K562 (cell line): ENCODE data around the gene SLC27A6. TPM values are rescaled to one million over a fixed set of nuclear protein-coding genes. Genes with fewer than 3 reads are reported as not detected.
"Not testable (repeated sequence)": the region's sequence is repeated elsewhere in the genome, so short reads cannot be mapped to it uniquely, and the experiment has no call there.

Experiments
- ATAC-seq: fragments of 200-7000 bp; cut with Tn5 transposase; 3 replicates; pipeline ENCODE4 v1.9.1; 2020; ENCODE audit warnings: moderate library complexity
- BruUV-seq: library from RNA; stranded (reverse); fragments of 400-500 nt; replicated peaks from 2 replicates; lab custom pipeline; 2021; lab: Mats Ljungman, UMichigan
- CTCF ChIA-PET: fragments of 300-600 bp; formaldehyde crosslinking; extraction: SDS; loops from one replicate; lab custom pipeline; 2021; ENCODE audit warnings: low intra/inter-chr PET ratio; lab: Yijun Ruan, JAX
- POLR2A ChIA-PET: fragments of 300-600, 350-650 bp; sonication (Branson Sonifier 250); formaldehyde crosslinking; extraction: SDS; loops from one replicate; lab custom pipeline; 2021; ENCODE audit warnings: antibody characterized with exemption, inconsistent platforms; lab: Yijun Ruan, JAX
- DNase-seq, 4 experiments: peaks; one replicate each; pipeline versions ENCODE4 v3.0.0 to v3.0.0-alpha.2; 2011 to 2018; ENCODE audit warnings: low spot score in 3 of 4, mixed read lengths in 3 of 4; ENCODE audit errors: extremely low read depth in 1 of 4
- FAIRE-seq: peaks from 2 replicates; lab custom pipeline; 2011; peaks lifted over from hg19 to GRCh38; lab: Jason Lieb, UNC
- H2AFZ ChIP-seq: 2 replicates; pipeline ENCODE4 v1.6.0; 2011; ENCODE audit warnings: low read depth, low read length, control low read depth, inconsistent platforms
- H3K27ac ChIP-seq: fragments of 200-600 bp; 3 replicates; pipeline ENCODE4 v1.8.0; 2011; ENCODE audit warnings: low read depth, mild to moderate bottlenecking, control low read depth, inconsistent platforms, low read length, moderate library complexity, mixed read lengths; ENCODE audit errors: extremely low read depth
- H3K27me3 ChIP-seq, 2 experiments: fragments of 300-600 bp in 1 of 2; 2 replicates in 1 of 2; 3 replicates in 1 of 2; pipeline versions ENCODE4 v1.6.0 to v1.8.0; 2011; ENCODE audit warnings: inconsistent platforms in 2 of 2, low read length in 2 of 2, mild to moderate bottlenecking in 1 of 2, mixed read lengths in 1 of 2, moderate library complexity in 1 of 2; ENCODE audit not compliant: control insufficient read depth in 2 of 2, insufficient read depth in 2 of 2
- H3K36me3 ChIP-seq: fragments of 300-600 bp; 3 replicates; pipeline ENCODE4 v1.8.0; 2011; ENCODE audit warnings: mild to moderate bottlenecking, low read length, inconsistent platforms; ENCODE audit not compliant: control insufficient read depth, insufficient read depth
- H3K4me1 ChIP-seq, 2 experiments: fragments of 200-600 bp in 1 of 2; replicated peaks in 1 of 2; 2 replicates in 1 of 2; 3 replicates in 1 of 2; pipeline versions ENCODE4 v1.5.1 to v1.8.0; 2011; ENCODE audit warnings: inconsistent platforms in 2 of 2, low read length in 2 of 2, mild to moderate bottlenecking in 1 of 2, mixed read lengths in 1 of 2, moderate library complexity in 1 of 2; ENCODE audit not compliant: control insufficient read depth in 2 of 2, insufficient read depth in 2 of 2
- H3K4me2 ChIP-seq: 2 replicates; pipeline ENCODE4 v1.6.1; 2011; ENCODE audit warnings: low read length, control low read depth, inconsistent platforms, mixed read lengths; ENCODE audit not compliant: insufficient read depth
- H3K4me3 ChIP-seq: fragments of 200-600 bp; sonication (generic), shearing (Covaris generic); 2 replicates; pipeline ENCODE4 v1.5.1; 2016; ENCODE audit warnings: control low read depth, inconsistent platforms
- H3K79me2 ChIP-seq: fragments of 200-600 bp; 3 replicates; pipeline ENCODE4 v1.8.0; 2011; ENCODE audit warnings: low read length, inconsistent platforms; ENCODE audit not compliant: control insufficient read depth, insufficient read depth
- H3K9ac ChIP-seq, 2 experiments: 2 replicates each; pipeline versions ENCODE4 v1.6.0 to v1.6.1; 2011; ENCODE audit warnings: low read depth in 2 of 2, low read length in 2 of 2, control low read depth in 1 of 2, inconsistent platforms in 1 of 2, mild to moderate bottlenecking in 1 of 2, mixed read lengths in 1 of 2; ENCODE audit not compliant: insufficient read depth in 1 of 2
- H3K9me1 ChIP-seq: one replicate; pipeline ENCODE4 v1.6.0; 2011; ENCODE audit warnings: inconsistent platforms, mild to moderate bottlenecking, low read length, moderate library complexity; ENCODE audit not compliant: control insufficient read depth, insufficient read depth
- H3K9me3 ChIP-seq: replicated peaks from 2 replicates; pipeline ENCODE4 v1.5.1; 2011; ENCODE audit warnings: low read depth, low read length, inconsistent platforms; ENCODE audit not compliant: control insufficient read depth, insufficient read depth
- H4K20me1 ChIP-seq: replicated peaks from 2 replicates; pipeline ENCODE4 v1.6.1; 2011; ENCODE audit warnings: low read length, inconsistent platforms, mixed read lengths; ENCODE audit not compliant: control insufficient read depth, insufficient read depth
- HCFC1 ChIP-seq: IDR thresholded peaks from 2 replicates; pipeline ENCODE4 v1.6.1; 2012; ENCODE audit warnings: low read depth, low read length, improper control_type of control experiment
- MAFG ChIP-seq: fragments of 450-650 bp; conservative IDR thresholded peaks from 2 replicates; pipeline ENCODE4 v1.6.1; 2016; ENCODE audit warnings: missing genetic modification characterization, missing compliant biosample characterization
- NFIC ChIP-seq: fragments of 450-650 bp; IDR thresholded peaks from 2 replicates; pipeline ENCODE4 v1.6.1; 2017; ENCODE audit warnings: mild to moderate bottlenecking, inconsistent platforms
- WGBS: fragments of 100-300 bp; shearing (Covaris generic); methylation state at CpG from one replicate; pipeline ENCODE4 v1.1.6; 2016; ENCODE audit warnings: low coverage, mixed read lengths; ENCODE audit not compliant: insufficient coverage; ENCODE audit errors: missing lambda C conversion rate; 5-methylcytosine and 5-hydroxymethylcytosine counted together
- in situ Hi-C: fragments of 300-500 bp; cut with MboI; formaldehyde crosslinking; loops from 4 replicates; pipeline ENCODE4 v1.15.0; 2018; ENCODE audit warnings: inconsistent platforms, mixed read lengths
- intact Hi-C: fragments of 100-400 bp; cut with micrococcal nuclease; formaldehyde crosslinking; loops from 2 replicates; pipeline ENCODE4 v1.14.2; 2022
- polyA plus RNA-seq, 8 experiments: library from polyadenylated mRNA; depleted of rRNA in 4 of 8; stranded (reverse) in 5 of 8; unstranded in 3 of 8; fragments of >200 nt; fragmentation: Nextera tagmentation in 2 of 8; fragmentation: Illumina TruSeq in 1 of 8; extraction: Ambion mirVana in 2 of 8; extraction: Trizol in 1 of 8; gene quantifications; 2 replicates each; pipeline versions ENCODE4 v1.2.1 to v1.2.3, GENCODE V29; 2011 to 2014; ENCODE audit warnings: inconsistent platforms in 1 of 8, missing spikeins in 1 of 8
- total RNA-seq, 7 experiments: library from RNA; depleted of rRNA in 6 of 7; stranded (reverse); fragments of >200 nt in 6 of 7; fragmentation: Illumina TruSeq in 2 of 7; extraction: Trizol in 2 of 7; gene quantifications; 2 replicates each; pipeline versions ENCODE4 v1.2.1 to v1.2.3, GENCODE V29; 2011 to 2021; ENCODE audit warnings: low replicate concordance in 1 of 7

Gene SLC27A6
- total and polyA plus RNA-seq, 9 of the 15 experiments (the other 6 are each of a cell fraction or from before 2014, with no cell fraction given), result 0.56 to 1.9 (median 1.2) TPM

DNA sequence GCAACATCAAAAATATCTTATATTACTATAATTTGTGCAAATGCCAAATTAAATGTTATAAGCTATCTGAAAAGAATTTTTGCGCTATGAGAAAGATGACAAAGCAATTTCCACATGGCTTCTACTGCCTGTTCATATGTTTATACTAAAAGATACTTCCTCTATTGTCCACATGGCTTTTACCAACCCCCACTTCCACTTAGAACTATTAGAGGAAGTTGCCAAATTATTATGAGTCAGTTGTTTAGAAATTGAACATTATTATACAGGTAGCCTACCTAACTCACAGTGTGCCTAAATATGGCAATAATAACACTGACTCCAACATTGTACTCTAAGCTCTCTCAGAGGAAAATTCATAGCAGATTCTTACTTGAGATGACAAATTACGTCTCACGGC lies 37.6 kb upstream of the SLC27A6 start:
- H3K79me2 ChIP-seq, result no peaks in the 10 kb centered on the region
- no peaks in the 10 kb centered on the region for H3K4me1 ChIP-seq
- ATAC-seq (no peak), FAIRE-seq (no peak), DNase-seq (no peak)
- intact Hi-C loops (no loop called here), in situ Hi-C loops (no loop called here)
- no peak overlapping the region for H3K27ac ChIP-seq
- H3K36me3 ChIP-seq, result no peaks in the 10 kb centered on the region
- H4K20me1 ChIP-seq, result no peaks in the 10 kb centered on the region
- CTCF ChIA-PET, result no interaction called here
- H3K4me2 ChIP-seq, result no peak overlapping the region
- H3K9me1 ChIP-seq, result no peaks in the 10 kb centered on the region
- no peak overlapping the region for H2AFZ ChIP-seq
- H3K4me3 ChIP-seq, result no peak overlapping the region
- 10% methylated on average over 3 of the region's 3 CpGs for WGBS
- H3K27me3 ChIP-seq, result no peaks in the 10 kb centered on the region
- POLR2A ChIA-PET, result no interaction called here
- no TSS peak for BruUV-seq
- no peaks in the 10 kb centered on the region for H3K9me3 ChIP-seq
- H3K9ac ChIP-seq, result no peak overlapping the region
- TF ChIP-seq MAFG (tag) (peak; percentile 24; the same call in 1 of the 2 replicates), HCFC1 (no peak), NFIC (no peak)

DNA sequence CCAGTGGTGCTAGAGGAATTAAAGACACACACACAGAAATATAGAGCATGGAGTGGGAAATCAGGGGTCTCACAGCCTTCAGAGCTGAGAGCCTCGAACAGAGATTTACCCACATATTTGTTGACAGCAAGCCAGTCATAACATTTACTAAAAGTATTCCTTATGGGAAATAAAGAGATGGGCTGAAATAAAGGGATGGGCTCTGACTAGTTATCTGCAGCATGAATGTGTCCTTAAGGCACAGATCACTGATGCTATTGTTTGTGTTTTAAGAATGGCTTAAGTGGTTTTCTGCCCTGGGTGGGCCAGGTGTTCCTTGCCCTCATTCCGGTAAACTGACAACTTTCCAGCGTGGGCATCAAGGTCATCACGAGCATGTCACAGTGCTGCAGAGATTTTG lies 33.1 kb upstream of the SLC27A6 start:
- H3K27me3 ChIP-seq, BruUV-seq, H2AFZ ChIP-seq, H3K9me1 ChIP-seq, H3K4me1 ChIP-seq, H3K9me3 ChIP-seq, CTCF ChIA-PET, H3K4me2 ChIP-seq, H3K79me2 ChIP-seq, H3K27ac ChIP-seq, H3K4me3 ChIP-seq, in situ Hi-C loops, POLR2A ChIA-PET, H3K36me3 ChIP-seq, intact Hi-C loops, H3K9ac ChIP-seq, DNase-seq, ATAC-seq, H4K20me1 ChIP-seq, FAIRE-seq: not testable (repeated sequence)
- 2% methylated on average over 4 of the region's 4 CpGs for WGBS

DNA sequence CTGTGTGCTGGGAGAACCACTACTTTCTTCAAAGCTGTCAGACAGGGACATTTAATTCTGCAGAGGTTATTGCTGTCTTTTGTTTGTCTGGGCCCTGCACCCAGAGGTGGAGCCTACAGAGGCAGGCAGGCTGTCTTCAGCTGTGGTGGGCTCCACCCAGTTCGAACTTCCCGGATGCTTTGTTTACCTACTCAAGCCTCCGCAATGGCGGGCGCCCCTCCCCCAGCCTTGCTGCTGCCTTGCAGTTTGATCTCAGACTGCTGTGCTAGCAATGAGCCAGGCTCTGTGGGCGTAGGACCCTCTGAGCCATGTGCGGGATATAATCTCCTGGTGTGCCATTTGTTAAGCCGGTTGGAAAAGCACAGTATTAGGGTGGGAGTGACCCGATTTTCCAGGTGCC lies 22.2 kb upstream of the SLC27A6 start:
- POLR2A ChIA-PET, result interaction anchor here (0.6 kb wide), 1 partner anchor 153 kb away, joined by 3 read pairs; no protein-coding TSS in a partner anchor

More for the DNA sequence above, 22.2 kb upstream of the SLC27A6 start:
- H4K20me1 ChIP-seq, H3K9me1 ChIP-seq, H3K79me2 ChIP-seq, ATAC-seq, intact Hi-C loops, H3K4me3 ChIP-seq, in situ Hi-C loops, BruUV-seq, H3K36me3 ChIP-seq, H3K27ac ChIP-seq, H3K27me3 ChIP-seq, H3K9me3 ChIP-seq, DNase-seq, H3K4me2 ChIP-seq, H3K9ac ChIP-seq, H2AFZ ChIP-seq, H3K4me1 ChIP-seq, FAIRE-seq: not testable (repeated sequence)
- WGBS, result 7% methylated on average over 7 of the region's 9 CpGs
- CTCF ChIA-PET, result interaction anchor here (0.6 kb wide), 1 partner anchor 208 kb away, joined by 4 read pairs; no protein-coding TSS in a partner anchor
